H1 (cell line): ENCODE data around the gene MCC. TPM values are rescaled to one million over a fixed set of nuclear protein-coding genes. Genes with fewer than 3 reads are reported as not detected.
A peak's percentile ranks its signal among the peaks of the same experiment; 100 is the strongest.

Experiments used
- CTCF ChIA-PET: fragments of 300-600 bp; sonication (Branson Sonifier 250); formaldehyde crosslinking; loops from one replicate; lab custom pipeline; 2021; ENCODE audit not compliant: partially characterized antibody; lab: Charles Lee
- POLR2A ChIA-PET: fragments of 300-600 bp; sonication (Branson Sonifier 250); formaldehyde crosslinking; loops from one replicate; lab custom pipeline; 2021; ENCODE audit warnings: inconsistent platforms; ENCODE audit not compliant: partially characterized antibody; lab: Charles Lee
- DNase-seq, 2 experiments: peaks; one replicate each; pipeline versions ENCODE4 v3.0.0 to v3.0.0-alpha.2; 2010 to 2022; ENCODE audit warnings: low spot score in 2 of 2, low read depth in 1 of 2, mixed read lengths in 1 of 2
- FAIRE-seq: peaks from 2 replicates; lab custom pipeline; 2011; peaks lifted over from hg19 to GRCh38; lab: Jason Lieb, UNC
- H2AFZ ChIP-seq: 2 replicates; pipeline ENCODE4 v1.8.1; 2012; ENCODE audit warnings: low read length, inconsistent platforms
- H2AK5ac ChIP-seq: 2 replicates; pipeline ENCODE4 v1.6.1; 2013; ENCODE audit warnings: low read depth, low read length
- H2BK120ac ChIP-seq: replicated peaks from 2 replicates; pipeline ENCODE3; 2013; ENCODE audit warnings: low read depth, low read length, inconsistent platforms
- H2BK12ac ChIP-seq: 2 replicates; pipeline ENCODE4 v1.6.1; 2013; ENCODE audit warnings: low read depth, low read length
- H2BK15ac ChIP-seq: 2 replicates; pipeline ENCODE4 v1.6.1; 2013; ENCODE audit warnings: low read length
- H2BK20ac ChIP-seq: 2 replicates; pipeline ENCODE4 v1.6.1; 2013; ENCODE audit warnings: low read length
- H2BK5ac ChIP-seq: 2 replicates; pipeline ENCODE4 v1.6.1; 2013; ENCODE audit warnings: low read depth, low read length
- H3K14ac ChIP-seq: 2 replicates; pipeline ENCODE4 v1.6.1; 2013; ENCODE audit warnings: inconsistent platforms; ENCODE audit not compliant: insufficient read length
- H3K18ac ChIP-seq: 2 replicates; pipeline ENCODE4 v1.6.1; 2013; ENCODE audit warnings: low read length; ENCODE audit errors: extremely low read depth
- H3K23ac ChIP-seq: 2 replicates; pipeline ENCODE4 v1.6.1; 2013; ENCODE audit warnings: inconsistent platforms; ENCODE audit not compliant: insufficient read length
- H3K23me2 ChIP-seq: 2 replicates; pipeline ENCODE4 v1.6.1; 2013; ENCODE audit warnings: low read depth, low read length
- H3K27ac ChIP-seq: 2 replicates; pipeline ENCODE4 v1.6.1; 2011; ENCODE audit warnings: low read depth, low read length, inconsistent platforms
- H3K27me3 ChIP-seq, 4 experiments: replicated peaks in 1 of 4; 1 replicate in 1 of 4; 2 replicates in 3 of 4; pipeline versions ENCODE4 v1.6.1 to v1.8.1; 2011 to 2013; ENCODE audit warnings: low read length in 3 of 4, mild to moderate bottlenecking in 3 of 4, inconsistent platforms in 2 of 4, mixed read lengths in 2 of 4, moderate library complexity in 1 of 4; ENCODE audit not compliant: control insufficient read depth in 3 of 4, insufficient read depth in 3 of 4; ENCODE audit errors: extremely low read depth in 1 of 4
- H3K36me3 ChIP-seq, 4 experiments: 2 replicates each; pipeline versions ENCODE4 v1.6.1 to v1.8.1; 2011 to 2013; ENCODE audit warnings: mild to moderate bottlenecking in 4 of 4, low read length in 3 of 4, moderate library complexity in 2 of 4, control low read depth in 1 of 4, inconsistent platforms in 1 of 4; ENCODE audit not compliant: insufficient read depth in 4 of 4, control insufficient read depth in 2 of 4
- H3K4ac ChIP-seq: replicated peaks from 2 replicates; pipeline ENCODE3; 2013; ENCODE audit warnings: low read length, low read depth, mixed read lengths, inconsistent platforms; ENCODE audit not compliant: insufficient read length
- H3K4me1 ChIP-seq, 4 experiments: replicated peaks in 1 of 4; 1 replicate in 1 of 4; 2 replicates in 3 of 4; pipeline versions ENCODE4 v1.6.1 to v1.8.1; 2011 to 2013; ENCODE audit warnings: low read length in 3 of 4, inconsistent platforms in 2 of 4, mixed read lengths in 1 of 4; ENCODE audit not compliant: insufficient read depth in 4 of 4, control insufficient read depth in 3 of 4
- H3K4me2 ChIP-seq, 2 experiments: 2 replicates each; pipeline versions ENCODE4 v1.6.1 to v1.8.1; 2011 to 2013; ENCODE audit warnings: low read depth in 2 of 2, low read length in 2 of 2, control low read depth in 1 of 2, inconsistent platforms in 1 of 2, mild to moderate bottlenecking in 1 of 2; ENCODE audit not compliant: insufficient read depth in 1 of 2
- H3K4me3 ChIP-seq, 4 experiments: fragments of 200-600, 300-600 bp in 1 of 4; sonication (generic), shearing (Covaris generic), sonication (Bioruptor Twin) in 1 of 4; 2 replicates each; pipeline versions ENCODE4 v1.5.1 to v1.8.1; 2011 to 2016; ENCODE audit warnings: low read length in 4 of 4, low read depth in 3 of 4, control low read depth in 2 of 4, inconsistent platforms in 2 of 4, mild to moderate bottlenecking in 2 of 4, mixed read lengths in 1 of 4, moderate library complexity in 1 of 4; ENCODE audit not compliant: insufficient read depth in 2 of 4; ENCODE audit errors: extremely low read depth in 1 of 4
- H3K56ac ChIP-seq: replicated peaks from 2 replicates; pipeline ENCODE3; 2013; ENCODE audit warnings: low read depth, mild to moderate bottlenecking, mixed read lengths, low read length, inconsistent platforms; ENCODE audit not compliant: insufficient read length
- H3K79me1 ChIP-seq: 2 replicates; pipeline ENCODE4 v1.6.1; 2013; ENCODE audit warnings: low read depth, low read length, control low read depth
- H3K79me2 ChIP-seq, 2 experiments: 2 replicates each; pipeline versions ENCODE4 v1.6.1 to v1.8.1; 2012 to 2013; ENCODE audit warnings: low read length in 2 of 2, mild to moderate bottlenecking in 2 of 2, inconsistent platforms in 1 of 2; ENCODE audit not compliant: insufficient read depth in 2 of 2, control insufficient read depth in 1 of 2
- H3K9ac ChIP-seq, 4 experiments: replicated peaks in 1 of 4; 1 replicate in 1 of 4; 2 replicates in 3 of 4; pipeline versions ENCODE4 v1.6.1 to v1.8.1; 2011 to 2013; ENCODE audit warnings: low read depth in 3 of 4, low read length in 3 of 4, control low read depth in 2 of 4, mild to moderate bottlenecking in 2 of 4, moderate library complexity in 2 of 4, inconsistent platforms in 1 of 4; ENCODE audit errors: extremely low read depth in 1 of 4
- H3K9me3 ChIP-seq, 2 experiments: 2 replicates each; pipeline versions ENCODE4 v1.6.1 to v1.8.1; 2012 to 2013; ENCODE audit warnings: mild to moderate bottlenecking in 2 of 2, moderate library complexity in 2 of 2, control low read depth in 1 of 2, inconsistent platforms in 1 of 2, low read depth in 1 of 2, low read length in 1 of 2, mixed read lengths in 1 of 2; ENCODE audit not compliant: insufficient read depth in 2 of 2
- H4K20me1 ChIP-seq, 2 experiments: replicated peaks in 1 of 2; 2 replicates each; pipeline versions ENCODE3 to v1.8.1; 2011 to 2013; ENCODE audit warnings: inconsistent platforms in 2 of 2, low read length in 2 of 2, mild to moderate bottlenecking in 1 of 2; ENCODE audit not compliant: insufficient read depth in 2 of 2, control insufficient read depth in 1 of 2
- H4K5ac ChIP-seq: 2 replicates; pipeline ENCODE4 v1.6.1; 2013; ENCODE audit warnings: low read length, low read depth, mixed read lengths, inconsistent platforms; ENCODE audit not compliant: insufficient read length
- H4K8ac ChIP-seq: 2 replicates; pipeline ENCODE4 v1.8.0; 2013; ENCODE audit warnings: mild to moderate bottlenecking, moderate library complexity, low read length, inconsistent platforms; ENCODE audit not compliant: insufficient read depth; ENCODE audit errors: extremely low read depth
- H4K91ac ChIP-seq: replicated peaks from 2 replicates; pipeline ENCODE3; 2013; ENCODE audit warnings: low read length, mixed read lengths, inconsistent platforms; ENCODE audit not compliant: insufficient read length
- CBX5 ChIP-seq: fragments of 300-800, 300-1000 bp; sonication (generic); IDR thresholded peaks from 2 replicates; pipeline ENCODE4 v1.7.1; 2016; ENCODE audit warnings: antibody characterized with exemption, low read length, low read depth
- KDM4A ChIP-seq: IDR thresholded peaks from one replicate; pipeline ENCODE4 v1.7.1; 2012; ENCODE audit warnings: low read depth, mild to moderate bottlenecking, moderate library complexity, low read length, inconsistent platforms; ENCODE audit not compliant: severe bottlenecking
- POLR2AphosphoS5 ChIP-seq: IDR thresholded peaks from 2 replicates; pipeline ENCODE4 v1.6.1; 2011; ENCODE audit warnings: low read depth, low read length
- SAP30 ChIP-seq: fragments of 300-600 bp; sonication (generic); IDR thresholded peaks from 2 replicates; pipeline ENCODE4 v1.7.1; 2012; ENCODE audit warnings: low read length, moderate library complexity, mild to moderate bottlenecking, inconsistent platforms; ENCODE audit not compliant: insufficient read depth, insufficient replicate concordance
- WGBS, 2 experiments: shearing (Covaris generic) in 1 of 2; methylation state at CpG; one replicate each; pipeline versions ENCODE4 v1.1.6 to v1.1.7; 2013 to 2015; ENCODE audit warnings: low lambda C conversion rate in 2 of 2, mixed read lengths in 2 of 2, inconsistent platforms in 1 of 2, low coverage in 1 of 2, missing lambda C conversion rate in 1 of 2; ENCODE audit not compliant: insufficient replicate concordance in 2 of 2, insufficient coverage in 1 of 2, insufficient read length in 1 of 2; ENCODE audit errors: extremely low coverage in 1 of 2, missing lambda C conversion rate in 1 of 2; 5-methylcytosine and 5-hydroxymethylcytosine counted together
- polyA plus RNA-seq, 7 experiments: library from polyadenylated mRNA; depleted of rRNA in 3 of 7; stranded (reverse) in 5 of 7; unstranded in 2 of 7; fragments of >200 nt in 5 of 7; fragments of 200-250 nt in 2 of 7; gene quantifications; 1 replicate in 5 of 7; 2 replicates in 1 of 7; 4 replicates in 1 of 7; pipeline versions ENCODE4 v1.2.1 to v1.2.3, GENCODE V29; 2011 to 2013; ENCODE audit warnings: missing spikeins in 2 of 7, mixed read lengths in 2 of 7
- total RNA-seq: library from RNA; stranded (reverse); fragmentation: NEBNext Ultra II Directional; extraction: Animal tissue kit (Norgen Biotek cat#: 25700); gene quantifications from 2 replicates; pipeline ENCODE4 v1.2.1, GENCODE V29; 2021

Gene MCC
- total and polyA plus RNA-seq, 2 of the 8 experiments (the other 6 are each of a cell fraction or from before 2014, with no cell fraction given) = 2.6 to 18.3 TPM

GRCh38 chr5:113382731-113383130 is 105.5 kb downstream of the MCC start:
- Histone ChIP-seq H3K56ac (no peak overlapping the region), H3K36me3 (no peaks in the 10 kb centered on the region), H3K23me2 (no peaks in the 10 kb centered on the region), H2AK5ac (no peak overlapping the region), H3K4me3 (no peak overlapping the region), H3K4me2 (no peak overlapping the region), H3K9ac (peak overlapping the region in 1 of 4 experiments; percentile 13; a peak in 1 of 7 replicates), H3K4me1 (peaks cover 0 to 2% (median under 1%) of the 10 kb centered on the region in 4 experiments; a peak in 2 of 7 replicates), H3K14ac (no peak overlapping the region), H3K9me3 (no peaks in the 10 kb centered on the region), H3K27me3 (no peaks in the 10 kb centered on the region), H4K91ac (no peak overlapping the region), H4K5ac (no peak overlapping the region), H4K8ac (no peak overlapping the region), H3K79me2 (no peaks in the 10 kb centered on the region), H2AFZ (no peak overlapping the region), H2BK12ac (no peak overlapping the region), H3K4ac (no peak overlapping the region), H2BK15ac (no peak overlapping the region), H2BK20ac (no peak overlapping the region), H3K23ac (no peak overlapping the region), H2BK5ac (no peak overlapping the region), H2BK120ac (no peak overlapping the region), H3K18ac (no peak overlapping the region), H3K79me1 (no peaks in the 10 kb centered on the region), H4K20me1 (no peaks in the 10 kb centered on the region), H3K27ac (no peak overlapping the region)
- TF ChIP-seq KDM4A = no peak
- TF ChIP-seq SAP30 = no peak
- no peak for TF ChIP-seq POLR2AphosphoS5
- no peak for TF ChIP-seq CBX5
- no peak for FAIRE-seq
- no peak for DNase-seq
- WGBS, 2 experiments = 100% methylated on average over 1 of the region's 1 CpG; no CpG with 5 or more reads in 1 of the 2 experiments
- ChIA-PET POLR2A (no interaction called here), CTCF (interaction anchor here (1.5 kb wide), 1 partner anchor 264 kb away, joined by 5 read pairs; no protein-coding TSS in a partner anchor)
